ENCODE results near the gene EPN1. TPM values are rescaled to one million over a fixed set of nuclear protein-coding genes. Genes with fewer than 3 reads are reported as not detected.

EPN1 gene
- total and polyA plus RNA-seq, 2 of the 8 experiments (the other 6 are each of a cell fraction or from before 2014, with no cell fraction given): 49.6 to 200 TPM

DNA sequence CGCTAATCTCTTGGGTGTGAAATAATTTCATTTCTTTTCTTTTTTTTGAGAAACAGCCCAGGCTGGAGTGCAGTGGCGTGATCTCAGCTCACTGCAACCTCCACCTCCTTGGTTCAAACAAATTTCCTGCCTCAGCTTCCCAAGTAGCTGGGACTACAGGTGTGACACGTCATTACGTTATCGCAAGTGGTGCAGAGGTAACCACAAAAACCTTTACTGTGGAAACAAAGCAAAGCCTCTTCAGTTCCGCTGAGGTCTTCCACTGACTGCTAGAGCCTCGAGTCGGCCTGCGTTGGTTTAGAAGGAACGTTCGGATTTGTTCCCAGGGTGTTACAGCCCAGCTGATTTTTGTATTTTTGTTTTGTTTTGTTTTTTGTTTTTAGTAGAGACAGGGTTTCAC lies 48.7 kb upstream of the EPN1 start:
- Histone ChIP-seq H3K79me2 (ENCODE audit: control insufficient read depth in 1 of 2, insufficient read depth in 2 of 2, low read length in 2 of 2) (no peaks in the 10 kb centered on the region), H3K79me1 (ENCODE audit: low read depth, low read length) (no peaks in the 10 kb centered on the region), H3K18ac (ENCODE audit: extremely low read depth, low read length) (no peak overlapping the region), H3K9ac (replicated peaks in 1 of 4; ENCODE audit: extremely low read depth in 1 of 4, low read depth in 3 of 4, low read length in 3 of 4) (no peak overlapping the region), H3K4ac (replicated peaks; ENCODE audit: insufficient read length, low read depth, low read length) (no peak overlapping the region), H3K36me3 (ENCODE audit: control insufficient read depth in 2 of 4, insufficient read depth in 4 of 4, low read length in 3 of 4) (peaks cover 0 to 8% (median 1%) of the 10 kb centered on the region in 4 experiments; a peak in 4 of 8 replicates), H3K23ac (ENCODE audit: insufficient read length) (no peak overlapping the region), H2BK20ac (ENCODE audit: low read length) (no peak overlapping the region), H2AFZ (ENCODE audit: low read length) (no peak overlapping the region), H3K4me1 (replicated peaks in 1 of 4; ENCODE audit: control insufficient read depth in 3 of 4, insufficient read depth in 4 of 4, low read length in 3 of 4) (peaks cover 0 to 3% (median 0%) of the 10 kb centered on the region in 4 experiments; a peak in 3 of 7 replicates), H2BK15ac (ENCODE audit: low read length) (no peak overlapping the region), H3K4me3 (ENCODE audit: extremely low read depth in 1 of 4, insufficient read depth in 2 of 4, low read depth in 3 of 4, low read length in 4 of 4) (no peak overlapping the region), H3K14ac (ENCODE audit: insufficient read length) (no peak overlapping the region), H3K27ac (ENCODE audit: low read depth, low read length) (no peak overlapping the region), H4K20me1 (replicated peaks in 1 of 2; ENCODE audit: control insufficient read depth in 1 of 2, insufficient read depth in 2 of 2, low read length in 2 of 2) (peaks cover 0 to 5% of the 10 kb centered on the region in 2 experiments), H4K91ac (replicated peaks; ENCODE audit: insufficient read length, low read length) (no peak overlapping the region), H3K9me3 (ENCODE audit: insufficient read depth in 2 of 2, low read depth in 1 of 2, low read length in 1 of 2) (no peaks in the 10 kb centered on the region), H3K23me2 (ENCODE audit: low read depth, low read length) (no peaks in the 10 kb centered on the region), H4K8ac (ENCODE audit: extremely low read depth, insufficient read depth, low read length) (no peak overlapping the region), H2BK5ac (ENCODE audit: low read depth, low read length) (no peak overlapping the region), H3K56ac (replicated peaks; ENCODE audit: insufficient read length, low read depth, low read length) (no peak overlapping the region), H3K4me2 (ENCODE audit: insufficient read depth in 1 of 2, low read depth in 2 of 2, low read length in 2 of 2) (no peak overlapping the region), H2BK12ac (ENCODE audit: low read depth, low read length) (no peak overlapping the region), H3K27me3 (replicated peaks in 1 of 4; ENCODE audit: control insufficient read depth in 3 of 4, extremely low read depth in 1 of 4, insufficient read depth in 3 of 4, low read length in 3 of 4) (no peaks in the 10 kb centered on the region), H4K5ac (ENCODE audit: insufficient read length, low read depth, low read length) (no peak overlapping the region), H2AK5ac (ENCODE audit: low read depth, low read length) (no peak overlapping the region), H2BK120ac (replicated peaks; ENCODE audit: low read depth, low read length) (no peak overlapping the region)
- FAIRE-seq (no peak), DNase-seq (ENCODE audit: low read depth in 1 of 2, low spot score in 2 of 2) (no peak)
- WGBS, 2 experiments (ENCODE audit: extremely low coverage in 1 of 2, insufficient coverage in 1 of 2, insufficient read length in 1 of 2, insufficient replicate concordance in 2 of 2, low coverage in 1 of 2, low lambda C conversion rate in 2 of 2, missing lambda C conversion rate in 1 of 2): 87% methylated on average over 11 of the region's 11 CpGs; no CpG with 5 or more reads in 1 of the 2 experiments
- TF ChIP-seq BCL11A (IDR thresholded peaks at IDR 0.05; ENCODE audit: low read depth in 2 of 2, low read length in 2 of 2) (no peak), CEBPB (IDR thresholded peaks at IDR 0.05; ENCODE audit: low read depth, low read length) (no peak), TBP (IDR thresholded peaks at IDR 0.05; ENCODE audit: low read depth, low read length) (no peak)
- ChIA-PET CTCF (ENCODE audit: partially characterized antibody) (interaction anchor here (0.6 to 2.2 kb wide), 10 partner anchors 12 to 1167 kb away, joined by 3 to 8 read pairs (median 4); partner anchors contain the start of gene CCDC106), POLR2A (ENCODE audit: partially characterized antibody) (interaction anchor here (1.0 to 6.8 kb wide), 7 partner anchors 9 to 141 kb away, joined by 3 to 25 read pairs (median 4); partner anchors contain the start of genes NAT14, ZNF580 and ZNF865)

Data from H1 (cell line).